HEK293 (cell line): ENCODE measurements around the gene GALNT1.

Experiments used
- CTCF ChIA-PET: fragments of 350-600 bp; formaldehyde crosslinking; extraction: SDS; loops from one replicate; lab custom pipeline; 2021; ENCODE audit warnings: antibody characterized with exemption; lab: Yijun Ruan, JAX
- POLR2A ChIA-PET: fragments of 300-600 bp; formaldehyde crosslinking; extraction: SDS; loops from one replicate; lab custom pipeline; 2020; ENCODE audit warnings: antibody characterized with exemption, inconsistent platforms; lab: Yijun Ruan, JAX
- H3K27ac ChIP-seq: fragments of 200-500 bp; sonication (Bioruptor generic); 2 replicates; pipeline ENCODE4 v1.5.1; 2014; ENCODE audit warnings: low read depth, low read length, control low read depth, inconsistent platforms; ENCODE audit errors: extremely low read depth
- H3K36me3 ChIP-seq, 2 experiments: fragments of 200-500 bp in 1 of 2; sonication (Bioruptor generic) in 1 of 2; 1 replicate in 1 of 2; 2 replicates in 1 of 2; pipeline ENCODE4 v1.5.1; 2014 to 2017; ENCODE audit warnings: inconsistent platforms in 2 of 2, low read length in 2 of 2; ENCODE audit not compliant: control insufficient read depth in 2 of 2, insufficient read depth in 1 of 2
- H3K4me1 ChIP-seq: fragments of 200-500 bp; sonication (Bioruptor generic); 2 replicates; pipeline ENCODE4 v1.5.1; 2014; ENCODE audit warnings: mild to moderate bottlenecking, low read length, inconsistent platforms; ENCODE audit not compliant: control insufficient read depth, insufficient read depth
- H3K4me3 ChIP-seq: 2 replicates; pipeline ENCODE4 v1.5.1; 2011; ENCODE audit warnings: low read depth, mild to moderate bottlenecking, control low read depth, low read length, moderate library complexity
- H3K9me3 ChIP-seq: fragments of 200-500 bp; sonication (Bioruptor generic); 2 replicates; pipeline ENCODE4 v1.5.1; 2014; ENCODE audit warnings: low read depth, low read length, inconsistent platforms; ENCODE audit not compliant: control insufficient read depth, insufficient read depth
- EGR2 ChIP-seq: fragments of 450-650 bp; formaldehyde crosslinking; IDR thresholded peaks from 2 replicates; pipeline ENCODE4 v1.5.1; 2016; ENCODE audit warnings: low read depth, missing biosample characterization, missing genetic modification characterization
- KLF8 ChIP-seq: fragments of 450-650 bp; formaldehyde crosslinking; IDR thresholded peaks from 2 replicates; pipeline ENCODE4 v1.5.1; 2016; ENCODE audit warnings: missing biosample characterization, missing genetic modification characterization
- MEIS1 ChIP-seq: sonication (generic); formaldehyde crosslinking; IDR thresholded peaks from 2 replicates; pipeline ENCODE4 v1.8.1; 2022; ENCODE audit warnings: missing genetic modification reagents, mild to moderate bottlenecking, borderline replicate concordance
- OSR2 ChIP-seq: fragments of 450-650 bp; formaldehyde crosslinking; IDR thresholded peaks from 2 replicates; pipeline ENCODE4 v1.5.1; 2016; ENCODE audit warnings: missing biosample characterization, missing genetic modification characterization
- REPIN1 ChIP-seq: fragments of 450-650 bp; formaldehyde crosslinking; IDR thresholded peaks from 2 replicates; pipeline ENCODE4 v1.5.1; 2017; ENCODE audit warnings: missing biosample characterization, missing genetic modification characterization, low read depth
- SALL2 ChIP-seq: fragments of 450-650 bp; formaldehyde crosslinking; IDR thresholded peaks from 2 replicates; pipeline ENCODE4 v1.5.0; 2017; ENCODE audit warnings: missing biosample characterization, mild to moderate bottlenecking, missing genetic modification characterization, borderline replicate concordance
- SP7 ChIP-seq: fragments of 450-650 bp; formaldehyde crosslinking; IDR thresholded peaks from 2 replicates; pipeline ENCODE4 v1.5.1; 2016; ENCODE audit warnings: missing biosample characterization, missing genetic modification characterization
- ZBTB49 ChIP-seq: fragments of 450-650 bp; formaldehyde crosslinking; IDR thresholded peaks from 2 replicates; pipeline ENCODE4 v1.5.1; 2016; ENCODE audit warnings: missing biosample characterization, missing genetic modification characterization, low read depth
- ZBTB7A ChIP-seq: fragments of 450-650 bp; formaldehyde crosslinking; IDR thresholded peaks from 2 replicates; pipeline ENCODE4 v1.5.1; 2016; ENCODE audit warnings: low read depth, missing biosample characterization, missing genetic modification characterization
- ZFP69B ChIP-seq: fragments of 450-650 bp; formaldehyde crosslinking; IDR thresholded peaks from 2 replicates; pipeline ENCODE4 v1.5.1; 2016; ENCODE audit warnings: missing biosample characterization, missing genetic modification characterization
- ZNF175 ChIP-seq: fragments of 450-650 bp; formaldehyde crosslinking; IDR thresholded peaks from 2 replicates; pipeline ENCODE4 v1.5.1; 2016; ENCODE audit warnings: missing biosample characterization, missing genetic modification characterization
- ZNF221 ChIP-seq: fragments of 450-650 bp; formaldehyde crosslinking; IDR thresholded peaks from 2 replicates; pipeline ENCODE4 v1.5.1; 2017; ENCODE audit warnings: missing biosample characterization, missing genetic modification characterization, borderline replicate concordance
- ZNF239 ChIP-seq: fragments of 450-650 bp; formaldehyde crosslinking; IDR thresholded peaks from 2 replicates; pipeline ENCODE4 v1.5.1; 2016; ENCODE audit warnings: missing biosample characterization, missing genetic modification characterization
- ZNF280C ChIP-seq: fragments of 450-650 bp; formaldehyde crosslinking; IDR thresholded peaks from 2 replicates; pipeline ENCODE4 v1.5.1; 2016; ENCODE audit warnings: missing biosample characterization, missing genetic modification characterization
- ZNF449 ChIP-seq: fragments of 450-650 bp; formaldehyde crosslinking; IDR thresholded peaks from 2 replicates; pipeline ENCODE4 v1.5.1; 2017; ENCODE audit warnings: missing biosample characterization, mild to moderate bottlenecking, missing genetic modification characterization, moderate library complexity
- ZNF530 ChIP-seq: fragments of 450-650 bp; formaldehyde crosslinking; IDR thresholded peaks from 2 replicates; pipeline ENCODE4 v1.5.1; 2016; ENCODE audit warnings: low read depth, missing biosample characterization, missing genetic modification characterization
- ZNF660 ChIP-seq: fragments of 450-650 bp; IDR thresholded peaks from 2 replicates; pipeline ENCODE4 v1.5.1; 2018; ENCODE audit warnings: missing biosample characterization, mild to moderate bottlenecking, missing genetic modification characterization
- ZNF692 ChIP-seq: fragments of 450-650 bp; formaldehyde crosslinking; IDR thresholded peaks from 2 replicates; pipeline ENCODE4 v1.5.1; 2016; ENCODE audit warnings: missing biosample characterization, missing genetic modification characterization
- ZXDB ChIP-seq: fragments of 450-650 bp; formaldehyde crosslinking; IDR thresholded peaks from 2 replicates; pipeline ENCODE4 v1.5.1; 2016; ENCODE audit warnings: missing biosample characterization, missing genetic modification characterization
- TF ChIP-seq, protein P1 (sequence below): fragments of 450-650 bp; IDR thresholded peaks from 2 replicates; pipeline ENCODE4 v1.5.1; 2018; ENCODE audit warnings: missing biosample characterization, missing genetic modification characterization

Gene GALNT1

GRCh38 chr18:35662293-35663062 lies 80.9 kb downstream of the GALNT1 start:
- POLR2A ChIA-PET = no interaction called here
- TF ChIP-seq KLF8 (tag by site-specific recombination) (no peak), ZNF280C (tag by site-specific recombination) (no peak), ZXDB (tag by site-specific recombination) (no peak), EGR2 (tag by site-specific recombination) (no peak), SALL2 (tag by site-specific recombination) (no peak), ZFP69B (tag by site-specific recombination) (no peak), ZBTB7A (no peak), ZNF692 (tag by site-specific recombination) (no peak), SP7 (tag by site-specific recombination) (no peak), ZNF175 (tag by site-specific recombination) (no peak), OSR2 (tag by site-specific recombination) (no peak), REPIN1 (tag by site-specific recombination) (no peak), ZNF660 (tag by site-specific recombination) (no peak), ZNF221 (no peak), ZBTB49 (no peak), ZNF239 (no peak), ZNF449 (tag by site-specific recombination) (no peak), MEIS1 (CRISPR knock-in tag) (no peak), ZNF530 (tag by site-specific recombination) (no peak)
- TF ChIP-seq, protein P1, sequence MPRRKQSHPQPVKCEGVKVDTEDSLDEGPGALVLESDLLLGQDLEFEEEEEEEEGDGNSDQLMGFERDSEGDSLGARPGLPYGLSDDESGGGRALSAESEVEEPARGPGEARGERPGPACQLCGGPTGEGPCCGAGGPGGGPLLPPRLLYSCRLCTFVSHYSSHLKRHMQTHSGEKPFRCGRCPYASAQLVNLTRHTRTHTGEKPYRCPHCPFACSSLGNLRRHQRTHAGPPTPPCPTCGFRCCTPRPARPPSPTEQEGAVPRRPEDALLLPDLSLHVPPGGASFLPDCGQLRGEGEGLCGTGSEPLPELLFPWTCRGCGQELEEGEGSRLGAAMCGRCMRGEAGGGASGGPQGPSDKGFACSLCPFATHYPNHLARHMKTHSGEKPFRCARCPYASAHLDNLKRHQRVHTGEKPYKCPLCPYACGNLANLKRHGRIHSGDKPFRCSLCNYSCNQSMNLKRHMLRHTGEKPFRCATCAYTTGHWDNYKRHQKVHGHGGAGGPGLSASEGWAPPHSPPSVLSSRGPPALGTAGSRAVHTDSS (tag by site-specific recombination) = no peak
- Histone ChIP-seq H3K27ac (no peak overlapping the region), H3K36me3 (peaks cover 0 to 29% of the 10 kb centered on the region in 2 experiments; a peak in 1 of 3 replicates), H3K4me1 (no peaks in the 10 kb centered on the region), H3K4me3 (no peak overlapping the region), H3K9me3 (no peaks in the 10 kb centered on the region)
- CTCF ChIA-PET = interaction anchor here (0.7 to 1.1 kb wide), 8 partner anchors 10 to 890 kb away, joined by 3 to 6 read pairs (median 4); no protein-coding TSS in a partner anchor
